ENCODE results near the gene FUT7. TPM values are rescaled to one million over a fixed set of nuclear protein-coding genes. Genes with fewer than 3 reads are reported as not detected.
A peak's percentile ranks its signal among the peaks of the same experiment; 100 is the strongest.

FUT7 gene
- total RNA-seq, 1 experiment from 2014 or later = not detected

- intact Hi-C loops (cut with micrococcal nuclease; ENCODE audit: unreplicated experiment) = loop anchor here (5.0 kb wide), 2 partner anchors 68 to 188 kb away; no protein-coding TSS in a partner anchor
- BruUV-seq (replicated peaks) = no TSS peak
- TF ChIP-seq CTCF (conservative IDR thresholded peaks at IDR 0.05; ENCODE audit: low read depth, low read length) (no peak), EZH2 (IDR thresholded peaks at IDR 0.05; ENCODE audit: borderline replicate concordance, low read depth, low read length, poor library complexity, severe bottlenecking) (no peak)
These were observed 17.0 kb upstream of the FUT7 start for GRCh38 chr9:137048655-137049543.

GRCh38 chr9:137046088-137046787 lies 14.3 kb upstream of the FUT7 start, which contains the start of gene NPDC1:
NPDC1 (minus strand) TSS chr9:137046177; CDS start chr9:137045989, 188 bp downstream.
- CTCF ChIA-PET = interaction anchor here (0.6 to 1.4 kb wide), 13 partner anchors 9 to 240 kb away, joined by 3 to 17 read pairs (median 4); partner anchors contain the start of gene RNF224
- no peaks in the 10 kb centered on the region for H3K27me3 ChIP-seq (replicated peaks; ENCODE audit: insufficient read depth, low read depth, low read length, poor library complexity)

More at GRCh38 chr9:137048655-137049543, 17.0 kb upstream of the FUT7 start:
- H3K36me3 ChIP-seq (ENCODE audit: insufficient read depth, low read length, poor library complexity, severe bottlenecking) = no peaks in the 10 kb centered on the region
- ChIA-PET CTCF (interaction anchor here (0.5 to 2.2 kb wide), 9 partner anchors 13 to 283 kb away, joined by 3 to 11 read pairs (median 3); no protein-coding TSS in a partner anchor), POLR2A (ENCODE audit: low non-redundant PET) (no interaction called here)
- peaks cover 14% of the 10 kb centered on the region for H3K4me1 ChIP-seq (ENCODE audit: insufficient read depth, low read length, poor library complexity, severe bottlenecking)
- no peak overlapping the region for H3K27ac ChIP-seq (ENCODE audit: low read depth, low read length, poor library complexity, severe bottlenecking)
- peak; percentile 49 for DNase-seq (ENCODE audit: low spot score)
- peaks cover 11% of the 10 kb centered on the region for H3K27me3 ChIP-seq (replicated peaks; ENCODE audit: insufficient read depth, low read depth, low read length, poor library complexity)
- no peak overlapping the region for H3K4me3 ChIP-seq (ENCODE audit: low read depth, low read length, poor library complexity, severe bottlenecking)
- H3K9me3 ChIP-seq (ENCODE audit: low read depth, low read length, poor library complexity, severe bottlenecking) = no peaks in the 10 kb centered on the region

More at GRCh38 chr9:137046088-137046787, 14.3 kb upstream of the FUT7 start, which contains the start of gene NPDC1:
- intact Hi-C loops (cut with micrococcal nuclease; ENCODE audit: unreplicated experiment) = loop anchor here (5.0 kb wide), 2 partner anchors 71 to 191 kb away; no protein-coding TSS in a partner anchor
- peak; percentile 80 for DNase-seq (ENCODE audit: low spot score)
- BruUV-seq (replicated peaks) = no TSS peak
- Histone ChIP-seq H3K9me3 (ENCODE audit: low read depth, low read length, poor library complexity, severe bottlenecking) (no peaks in the 10 kb centered on the region), H3K4me3 (ENCODE audit: low read depth, low read length, poor library complexity, severe bottlenecking) (peak within 1 kb of the TSS; percentile 76), H3K36me3 (ENCODE audit: insufficient read depth, low read length, poor library complexity, severe bottlenecking) (peaks cover 2% of the 10 kb centered on the region), H3K4me1 (ENCODE audit: insufficient read depth, low read length, poor library complexity, severe bottlenecking) (peaks cover 24% of the 10 kb centered on the region), H3K27ac (ENCODE audit: low read depth, low read length, poor library complexity, severe bottlenecking) (peak within 1 kb of the TSS; percentile 27)
- POLR2A ChIA-PET (ENCODE audit: low non-redundant PET) = no interaction called here
- no peak for TF ChIP-seq EZH2 (IDR thresholded peaks at IDR 0.05; ENCODE audit: borderline replicate concordance, low read depth, low read length, poor library complexity, severe bottlenecking)
- peak; percentile 88 for TF ChIP-seq CTCF (conservative IDR thresholded peaks at IDR 0.05; ENCODE audit: low read depth, low read length)
